H9 (cell line): ENCODE data around the gene STAT1. TPM values are rescaled to one million over a fixed set of nuclear protein-coding genes. Genes with fewer than 3 reads are reported as not detected.

Experiments
- DNase-seq: peaks from one replicate; pipeline ENCODE4 v3.0.0-alpha.2; 2017
- H2AFZ ChIP-seq: one replicate; pipeline ENCODE4 v1.6.1; 2013; ENCODE audit warnings: mild to moderate bottlenecking, low read length, control low read depth, moderate library complexity
- H2AK5ac ChIP-seq: 2 replicates; pipeline ENCODE4 v1.6.1; 2013; ENCODE audit warnings: low read length, control low read depth, mixed read lengths; ENCODE audit not compliant: insufficient read length
- H2BK120ac ChIP-seq: one replicate; pipeline ENCODE4 v1.6.1; 2013; ENCODE audit warnings: low read depth, mild to moderate bottlenecking, low read length, control low read depth, inconsistent platforms; ENCODE audit not compliant: poor library complexity, severe bottlenecking
- H2BK12ac ChIP-seq: 2 replicates; pipeline ENCODE4 v1.6.1; 2013; ENCODE audit warnings: low read length, control low read depth, mixed read lengths, low read depth; ENCODE audit not compliant: insufficient read length
- H2BK15ac ChIP-seq: 2 replicates; pipeline ENCODE4 v1.6.1; 2013; ENCODE audit warnings: low read depth, low read length, control low read depth
- H2BK20ac ChIP-seq: one replicate; pipeline ENCODE4 v1.6.1; 2013; ENCODE audit warnings: low read depth, mild to moderate bottlenecking, low read length, control low read depth, inconsistent platforms; ENCODE audit not compliant: poor library complexity, severe bottlenecking
- H2BK5ac ChIP-seq: 2 replicates; pipeline ENCODE4 v1.6.1; 2013; ENCODE audit warnings: low read length, control low read depth, mixed read lengths; ENCODE audit not compliant: insufficient read length
- H3K14ac ChIP-seq: 2 replicates; pipeline ENCODE4 v1.6.1; 2013; ENCODE audit warnings: low read length, control low read depth; ENCODE audit not compliant: insufficient read depth
- H3K18ac ChIP-seq: 2 replicates; pipeline ENCODE4 v1.6.1; 2013; ENCODE audit warnings: low read depth, mild to moderate bottlenecking, mixed read lengths, low read length, control low read depth; ENCODE audit not compliant: insufficient read length
- H3K23ac ChIP-seq: 2 replicates; pipeline ENCODE4 v1.6.1; 2013; ENCODE audit warnings: low read length, control low read depth, mixed read lengths, low read depth; ENCODE audit not compliant: insufficient read length
- H3K23me2 ChIP-seq: 2 replicates; pipeline ENCODE4 v1.6.1; 2013; ENCODE audit warnings: low read depth, mild to moderate bottlenecking, mixed read lengths, low read length, control low read depth; ENCODE audit not compliant: insufficient read length, poor library complexity, severe bottlenecking
- H3K27ac ChIP-seq: 2 replicates; pipeline ENCODE4 v1.5.1; 2013; ENCODE audit warnings: low read length, control low read depth, mixed read lengths, low read depth; ENCODE audit not compliant: insufficient read length
- H3K27me3 ChIP-seq: 2 replicates; pipeline ENCODE4 v1.6.1; 2013; ENCODE audit warnings: low read length, control low read depth, inconsistent platforms; ENCODE audit not compliant: insufficient read depth
- H3K4ac ChIP-seq: 2 replicates; pipeline ENCODE4 v1.6.1; 2013; ENCODE audit warnings: low read depth, mild to moderate bottlenecking, control low read depth, inconsistent platforms, low read length, moderate library complexity
- H3K4me1 ChIP-seq: 2 replicates; pipeline ENCODE4 v1.6.1; 2013; ENCODE audit warnings: low read length, control low read depth, inconsistent platforms; ENCODE audit not compliant: insufficient read depth
- H3K4me2 ChIP-seq: 2 replicates; pipeline ENCODE4 v1.6.1; 2013; ENCODE audit warnings: low read length, control low read depth, mixed read lengths; ENCODE audit not compliant: insufficient read length, insufficient read depth
- H3K56ac ChIP-seq: 2 replicates; pipeline ENCODE4 v1.6.1; 2013; ENCODE audit warnings: low read depth, mild to moderate bottlenecking, mixed read lengths, low read length, control low read depth; ENCODE audit not compliant: insufficient read length
- H3K79me1 ChIP-seq: 2 replicates; pipeline ENCODE4 v1.6.1; 2013; ENCODE audit warnings: low read depth, mild to moderate bottlenecking, moderate library complexity, low read length, control low read depth, inconsistent platforms; ENCODE audit not compliant: insufficient read depth, poor library complexity, severe bottlenecking
- H3K79me2 ChIP-seq: 2 replicates; pipeline ENCODE4 v1.6.1; 2013; ENCODE audit warnings: low read length, control low read depth, inconsistent platforms; ENCODE audit not compliant: insufficient read depth
- H3K9ac ChIP-seq: 2 replicates; pipeline ENCODE4 v1.6.1; 2013; ENCODE audit warnings: low read length, control low read depth, mixed read lengths; ENCODE audit not compliant: insufficient read length; ENCODE audit errors: extremely low read depth
- H3K9me3 ChIP-seq: one replicate; pipeline ENCODE4 v1.6.1; 2013; ENCODE audit warnings: low read depth, low read length, inconsistent platforms; ENCODE audit not compliant: control insufficient read depth
- H3T11ph ChIP-seq: one replicate; pipeline ENCODE4 v1.6.1; 2013; ENCODE audit warnings: mild to moderate bottlenecking, low read length, control low read depth, inconsistent platforms
- H4K20me1 ChIP-seq: one replicate; pipeline ENCODE4 v1.6.1; 2013; ENCODE audit not compliant: control insufficient read depth, insufficient read length, insufficient read depth
- H4K5ac ChIP-seq: 2 replicates; pipeline ENCODE4 v1.6.1; 2013; ENCODE audit warnings: low read depth, mild to moderate bottlenecking, mixed read lengths, low read length, control low read depth; ENCODE audit not compliant: insufficient read length
- H4K8ac ChIP-seq: replicated peaks from 2 replicates; pipeline ENCODE4 v1.6.1; 2013; ENCODE audit warnings: low read length, control low read depth, mixed read lengths, low read depth; ENCODE audit not compliant: insufficient read length
- H4K91ac ChIP-seq: 2 replicates; pipeline ENCODE4 v1.6.1; 2013; ENCODE audit warnings: low read depth, mild to moderate bottlenecking, moderate library complexity, mixed read lengths, low read length, control low read depth; ENCODE audit not compliant: insufficient read length
- H3K27ac Mint-ChIP-seq, 3 experiments: 2 replicates in 2 of 3; 3 replicates in 1 of 3; pipeline ENCODE4 v1.8.0; 2020 to 2021; ENCODE audit warnings: mixed read lengths in 3 of 3, mild to moderate bottlenecking in 1 of 3, moderate library complexity in 1 of 3
- H3K27me3 Mint-ChIP-seq: 2 replicates; pipeline ENCODE4 v1.8.0; 2021; ENCODE audit warnings: low read depth, mild to moderate bottlenecking, moderate library complexity, mixed read lengths
- H3K36me3 Mint-ChIP-seq, 3 experiments: 2 replicates in 2 of 3; 3 replicates in 1 of 3; pipeline ENCODE4 v1.8.0; 2020 to 2021; ENCODE audit warnings: low read depth in 3 of 3, mixed read lengths in 3 of 3; ENCODE audit not compliant: insufficient read depth in 1 of 3
- H3K4me1 Mint-ChIP-seq, 2 experiments: 2 replicates each; pipeline ENCODE4 v1.8.0; 2020; ENCODE audit warnings: mixed read lengths in 2 of 2
- H3K4me3 Mint-ChIP-seq, 2 experiments: 2 replicates in 1 of 2; 3 replicates in 1 of 2; pipeline ENCODE4 v1.8.0; 2020 to 2021; ENCODE audit warnings: mild to moderate bottlenecking in 2 of 2, mixed read lengths in 2 of 2, moderate library complexity in 1 of 2
- H3K9me3 Mint-ChIP-seq, 2 experiments: 2 replicates in 1 of 2; 3 replicates in 1 of 2; pipeline ENCODE4 v1.8.0; 2020; ENCODE audit warnings: mild to moderate bottlenecking in 2 of 2, mixed read lengths in 2 of 2, moderate library complexity in 1 of 2
- WGBS: extraction: QIAGEN DNeasy Blood & Tissue Kit; methylation state at CpG from one replicate; pipeline ENCODE4 v1.1.7; 2013; ENCODE audit warnings: missing lambda C conversion rate, low lambda C conversion rate, mixed read lengths; ENCODE audit not compliant: insufficient read length; ENCODE audit errors: extremely low coverage; 5-methylcytosine and 5-hydroxymethylcytosine counted together
- total RNA-seq: library from RNA; stranded (reverse); gene quantifications from 2 replicates; pipeline ENCODE4 v1.2.1, GENCODE V29; 2021
- TF ChIP-seq, protein P1 (sequence below): fragments of 200-600 bp; sonication (generic); conservative IDR thresholded peaks from 3 replicates; pipeline ENCODE4 v1.8.0; 2021; ENCODE audit warnings: antibody characterized with exemption, mild to moderate bottlenecking

Gene STAT1
- total RNA-seq, 1 experiment from 2014 or later, result 48.1 TPM

DNA sequence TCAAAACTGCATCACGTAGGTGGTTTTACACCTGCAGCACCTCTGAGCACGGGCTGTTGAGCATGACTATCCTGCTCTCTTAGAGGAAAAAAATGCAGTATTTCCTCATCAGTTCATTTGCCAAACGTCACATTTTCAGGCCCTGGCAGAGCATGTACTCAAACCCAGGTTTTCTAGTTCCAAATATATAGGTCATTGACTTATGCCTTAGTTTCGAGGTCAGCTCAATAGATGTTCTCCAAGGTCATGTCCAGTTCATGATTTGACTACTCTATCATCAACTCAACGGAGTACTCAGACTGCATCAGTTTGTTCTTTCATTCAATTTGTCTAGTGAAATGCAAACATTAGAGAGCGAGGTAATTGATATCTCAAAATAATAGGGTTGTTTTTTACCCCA, 39.3 kb upstream of the STAT1 start:
- Mint-ChIP-seq H3K4me3 (no peak overlapping the region), H3K27me3 (peaks cover 2% of the 10 kb centered on the region; the same call in 1 of the 2 replicates), H3K36me3 (no peaks in the 10 kb centered on the region), H3K27ac (no peak overlapping the region), H3K4me1 (0 out of 4 replicates have a peak, but pooled peaks cover 0 to 4% of the 10 kb centered on the region in 2 experiments), H3K9me3 (no peaks in the 10 kb centered on the region)
- Histone ChIP-seq H3K79me2 (no peaks in the 10 kb centered on the region), H2AFZ (no peak overlapping the region), H3K9ac (no peak overlapping the region), H3K9me3 (no peaks in the 10 kb centered on the region), H3K79me1 (no peaks in the 10 kb centered on the region), H2BK12ac (no peak overlapping the region), H3K18ac (no peak overlapping the region), H2BK20ac (no peak overlapping the region), H3K56ac (no peak overlapping the region), H3K27me3 (no peaks in the 10 kb centered on the region), H2BK5ac (no peak overlapping the region), H4K5ac (no peak overlapping the region), H3K4ac (no peak overlapping the region), H3K14ac (no peak overlapping the region), H3T11ph (no peak overlapping the region), H4K91ac (no peak overlapping the region), H2BK120ac (no peak overlapping the region), H4K20me1 (no peaks in the 10 kb centered on the region), H2BK15ac (no peak overlapping the region), H3K23ac (no peak overlapping the region), H3K4me2 (no peak overlapping the region), H4K8ac (no peak overlapping the region), H2AK5ac (no peak overlapping the region), H3K23me2 (no peaks in the 10 kb centered on the region), H3K4me1 (no peaks in the 10 kb centered on the region), H3K27ac (no peak overlapping the region)
- no CpG with 5 or more reads among the region's 6 CpGs for WGBS
- no peak for DNase-seq
- TF ChIP-seq, protein P1, sequence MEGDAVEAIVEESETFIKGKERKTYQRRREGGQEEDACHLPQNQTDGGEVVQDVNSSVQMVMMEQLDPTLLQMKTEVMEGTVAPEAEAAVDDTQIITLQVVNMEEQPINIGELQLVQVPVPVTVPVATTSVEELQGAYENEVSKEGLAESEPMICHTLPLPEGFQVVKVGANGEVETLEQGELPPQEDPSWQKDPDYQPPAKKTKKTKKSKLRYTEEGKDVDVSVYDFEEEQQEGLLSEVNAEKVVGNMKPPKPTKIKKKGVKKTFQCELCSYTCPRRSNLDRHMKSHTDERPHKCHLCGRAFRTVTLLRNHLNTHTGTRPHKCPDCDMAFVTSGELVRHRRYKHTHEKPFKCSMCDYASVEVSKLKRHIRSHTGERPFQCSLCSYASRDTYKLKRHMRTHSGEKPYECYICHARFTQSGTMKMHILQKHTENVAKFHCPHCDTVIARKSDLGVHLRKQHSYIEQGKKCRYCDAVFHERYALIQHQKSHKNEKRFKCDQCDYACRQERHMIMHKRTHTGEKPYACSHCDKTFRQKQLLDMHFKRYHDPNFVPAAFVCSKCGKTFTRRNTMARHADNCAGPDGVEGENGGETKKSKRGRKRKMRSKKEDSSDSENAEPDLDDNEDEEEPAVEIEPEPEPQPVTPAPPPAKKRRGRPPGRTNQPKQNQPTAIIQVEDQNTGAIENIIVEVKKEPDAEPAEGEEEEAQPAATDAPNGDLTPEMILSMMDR, result no peak
